CD4-positive, alpha-beta T cell treated with Interleukin-4 for 1 hour (primary cell): ENCODE results near the gene OAT.

Experiments
- DNase-seq, 2 donors: peaks; one replicate each; pipeline ENCODE4 v3.0.0-alpha.2; 2020 to 2022

Gene OAT

GRCh38 chr10:124394583-124394982 is 24.1 kb downstream of the OAT start:
- DNase-seq: no peak

DNA sequence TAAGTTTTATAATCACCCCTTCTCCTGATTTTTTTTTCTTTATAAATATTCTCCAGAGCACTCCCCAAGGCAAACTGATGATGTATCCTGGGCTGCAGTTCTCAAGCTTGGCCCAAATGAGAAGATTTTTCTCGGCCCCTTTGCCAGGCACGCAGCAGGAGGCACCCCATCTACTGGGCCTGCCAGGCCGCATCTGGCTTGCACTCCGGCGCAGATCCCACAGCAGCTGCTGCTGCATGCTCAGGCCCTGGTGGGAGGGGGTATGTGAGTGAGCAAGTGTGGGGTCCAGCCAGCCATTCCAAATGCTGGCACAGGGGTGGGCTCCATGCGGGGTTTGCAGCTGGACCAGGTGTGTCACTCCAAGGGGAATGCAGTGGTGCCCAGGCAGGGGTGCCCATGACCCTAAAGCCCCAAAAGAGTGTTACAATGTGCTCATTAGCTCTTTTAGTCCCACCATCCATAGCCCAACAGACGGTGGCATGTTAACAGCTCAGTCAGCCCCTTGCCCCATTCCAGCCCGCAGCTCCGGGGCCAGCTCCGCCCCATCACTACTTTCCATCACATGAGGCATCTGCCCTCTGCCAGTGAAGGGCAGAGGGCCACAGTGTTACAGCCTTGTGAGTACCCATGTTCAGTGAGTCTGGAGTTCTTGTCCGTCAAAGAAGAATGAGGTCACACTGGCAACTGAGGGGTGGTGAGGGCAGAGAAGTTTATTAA is 25.9 kb downstream of the OAT start:
- no peak for DNase-seq

DNA sequence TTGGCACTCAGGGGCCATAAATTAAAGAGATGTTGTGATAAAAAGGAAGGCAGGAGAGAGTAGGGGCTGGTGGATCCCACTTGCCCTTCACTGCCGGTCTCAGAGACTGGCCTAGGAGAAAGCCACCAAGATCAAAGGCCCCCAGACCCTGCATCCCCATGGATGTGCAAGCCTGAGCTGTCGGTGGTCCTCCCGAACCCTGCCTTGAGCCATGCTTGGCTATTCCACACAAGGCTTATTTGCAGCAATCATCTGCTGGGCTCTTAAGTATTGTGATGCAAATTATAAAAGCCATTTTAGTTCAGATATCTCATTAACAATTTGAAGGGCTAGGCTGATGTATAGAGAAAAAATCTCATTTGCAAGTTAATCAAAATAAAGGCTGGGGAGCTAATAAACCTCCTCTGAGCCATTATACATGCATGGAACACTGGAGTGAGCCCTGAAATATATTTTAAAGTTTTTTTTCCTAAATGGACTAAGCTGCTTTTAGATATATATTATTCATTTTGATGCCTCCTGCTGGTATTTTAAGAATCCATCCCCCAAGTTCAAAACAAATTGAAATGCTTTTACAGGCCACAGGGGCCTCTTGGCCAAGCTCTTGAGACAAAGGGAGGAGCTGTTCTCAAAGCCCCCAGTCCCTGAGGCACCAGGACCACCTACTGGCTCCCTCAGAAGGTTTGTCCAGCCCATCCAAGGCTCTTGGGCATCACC is 28.1 kb downstream of the OAT start:
- DNase-seq: no peak

DNA sequence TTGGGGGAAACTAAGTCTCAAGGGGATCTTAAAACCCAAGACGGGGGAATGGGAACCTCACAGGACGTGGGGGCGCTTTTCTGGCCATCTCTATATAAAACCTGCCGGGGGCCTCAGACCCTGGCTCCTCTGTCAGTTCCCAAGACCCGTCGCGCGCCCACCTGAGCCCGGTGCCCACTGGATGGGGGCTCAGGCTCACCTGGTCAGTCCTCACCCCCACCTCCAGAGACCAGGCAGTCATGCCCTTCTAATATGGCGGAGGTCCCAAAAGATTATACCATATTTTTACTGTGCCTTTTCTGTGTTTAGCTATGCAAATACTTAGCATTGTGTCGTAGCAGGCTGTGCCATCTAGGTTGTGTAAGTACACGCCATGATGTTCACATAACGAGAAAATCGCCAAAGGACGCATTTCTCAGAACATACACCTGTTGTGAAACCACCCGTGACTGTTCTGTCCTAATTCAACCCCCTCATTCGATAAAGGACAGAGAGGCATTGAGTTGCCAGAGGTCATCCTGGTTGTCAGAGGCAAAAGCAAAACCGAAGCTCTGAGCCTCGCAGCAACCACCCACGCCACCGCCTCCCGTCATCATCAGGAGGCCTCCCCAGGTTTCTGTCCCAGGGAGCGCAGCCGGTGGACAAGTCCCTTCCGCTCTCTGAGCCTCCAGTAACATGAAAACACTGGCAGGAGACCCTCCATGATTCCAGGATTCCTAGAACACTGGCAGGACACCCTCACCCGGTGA is 28.9 kb downstream of the OAT start:
- DNase-seq: no peak

- DNase-seq: peak; percentile 91 to 92
Observed at GRCh38 chr10:124388823-124389612, 29.7 kb downstream of the OAT start.

DNA sequence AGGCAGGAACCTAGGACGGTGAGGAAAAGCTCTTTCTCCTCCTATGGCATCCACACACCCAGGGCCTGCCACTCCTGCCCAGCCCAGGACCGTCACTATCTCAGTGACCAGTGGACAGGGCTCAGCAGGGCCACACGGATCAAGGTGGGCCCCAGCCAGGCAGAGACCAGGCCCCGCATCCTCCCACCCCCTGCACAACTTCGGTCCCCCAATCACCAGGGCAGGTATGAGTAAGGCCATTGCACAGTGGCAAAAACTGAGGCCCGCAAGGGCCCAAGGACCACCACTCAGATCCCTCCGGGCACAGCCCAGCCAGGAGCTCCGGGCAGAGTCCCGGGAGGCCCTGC is 30.3 kb downstream of the OAT start:
- no peak for DNase-seq

DNA sequence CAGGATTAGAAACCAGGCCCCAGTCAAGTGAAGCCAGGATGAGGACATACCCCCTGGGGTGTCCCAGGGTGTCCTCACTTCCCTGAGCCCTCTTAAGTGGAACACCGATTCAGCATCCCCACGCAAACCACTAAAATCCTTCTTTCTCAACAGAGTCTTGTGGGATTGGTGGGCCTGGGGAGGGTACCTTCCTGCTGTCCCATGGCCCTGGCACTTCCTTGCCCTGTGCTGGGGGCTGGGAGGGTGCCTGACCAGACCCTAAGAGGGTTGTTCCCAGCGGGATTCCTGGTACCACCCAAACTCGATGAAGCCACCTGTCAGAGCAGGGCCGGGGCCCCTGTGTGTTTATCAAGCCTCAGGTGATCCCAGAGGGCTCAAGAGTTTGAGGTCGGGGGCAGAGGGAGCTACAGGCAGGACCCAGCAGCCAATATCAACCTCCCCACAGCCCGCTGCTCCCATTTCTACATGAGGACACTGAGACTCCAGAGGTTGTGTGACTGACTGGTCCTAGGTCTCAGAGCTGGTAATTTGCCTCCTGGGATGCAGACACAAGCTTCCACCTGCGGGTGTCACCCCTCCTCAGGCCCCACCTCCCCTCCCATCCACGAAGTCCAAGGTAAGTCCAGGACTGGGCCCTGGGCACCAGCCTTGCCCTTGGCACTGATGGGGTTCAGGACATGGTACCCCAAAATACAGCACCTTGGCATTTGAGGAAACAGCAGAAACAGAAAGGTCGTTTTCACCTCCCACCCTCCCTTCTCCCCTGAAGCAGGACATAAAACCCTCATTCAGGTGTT is 31.4 kb downstream of the OAT start:
- no peak for DNase-seq

- DNase-seq: no peak
Observed at GRCh38 chr10:124386186-124387077, 32.3 kb downstream of the OAT start.

GRCh38 chr10:124385627-124386185 is 33.0 kb downstream of the OAT start:
- DNase-seq: no peak

DNA sequence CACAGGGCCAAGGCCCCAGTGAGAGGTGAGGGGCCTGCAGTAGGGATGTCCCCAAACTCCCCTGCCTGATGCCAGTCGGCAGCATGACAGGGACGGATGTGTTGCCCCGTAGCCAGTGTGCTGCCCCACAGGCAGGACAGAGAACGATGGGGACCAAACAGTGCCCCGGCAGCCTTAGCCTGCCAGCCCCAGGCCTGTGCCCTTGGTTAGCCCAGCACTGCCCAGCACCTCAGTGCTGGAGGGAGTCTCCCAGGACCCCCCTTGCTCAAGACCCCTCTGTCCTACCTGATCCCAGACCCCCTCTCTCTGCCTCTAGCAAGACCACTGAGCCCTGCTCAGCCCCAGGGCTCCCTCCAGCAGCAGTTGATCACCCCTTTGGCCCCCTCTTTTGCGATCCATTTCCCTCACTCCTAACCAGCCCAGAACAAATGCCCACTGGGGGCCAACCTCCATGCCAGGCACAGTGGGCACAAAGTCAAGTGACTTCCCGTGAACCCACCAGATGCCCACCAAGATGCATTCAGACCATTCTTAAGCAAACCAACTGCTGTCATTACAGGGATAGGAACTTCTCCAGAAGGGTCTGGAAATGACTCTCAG is 34.0 kb downstream of the OAT start:
- DNase-seq: no peak

GRCh38 chr10:124384172-124384571 is 34.6 kb downstream of the OAT start:
- DNase-seq: no peak

GRCh38 chr10:124383496-124383895 is 35.2 kb downstream of the OAT start:
- no peak for DNase-seq

DNA sequence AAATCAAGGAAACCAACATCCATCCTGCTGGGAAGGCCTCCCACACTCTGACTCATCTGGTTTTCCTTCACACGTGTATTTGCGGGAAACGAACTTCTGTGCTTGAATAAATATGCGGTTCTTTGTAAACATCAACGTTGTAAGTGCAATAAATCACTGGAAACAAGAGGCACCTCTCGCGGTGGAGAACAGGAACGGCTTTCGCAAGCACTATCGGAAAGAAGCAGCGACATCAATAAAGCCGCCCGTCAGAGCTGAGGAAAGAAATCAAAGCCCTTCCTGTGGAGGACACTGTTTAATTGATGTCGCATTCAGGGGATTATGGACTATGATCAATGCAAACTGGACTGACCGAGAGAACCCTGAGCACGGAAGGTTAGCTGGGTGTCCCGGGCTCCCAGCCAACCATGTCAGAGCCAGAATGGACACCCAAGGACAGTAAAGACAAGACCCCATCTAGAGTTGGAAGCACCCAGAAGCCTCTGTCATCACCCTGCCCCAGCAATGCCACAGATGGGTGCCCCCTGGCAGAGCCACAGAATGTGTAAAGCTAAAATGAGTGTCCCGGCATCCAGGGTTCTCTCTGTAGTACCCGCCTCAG is 37.6 kb downstream of the OAT start:
- DNase-seq: no peak

GRCh38 chr10:124380256-124380995 is 38.3 kb downstream of the OAT start:
- no peak for DNase-seq

- DNase-seq: no peak
Observed at GRCh38 chr10:124379609-124380193, 39.0 kb downstream of the OAT start.

DNA sequence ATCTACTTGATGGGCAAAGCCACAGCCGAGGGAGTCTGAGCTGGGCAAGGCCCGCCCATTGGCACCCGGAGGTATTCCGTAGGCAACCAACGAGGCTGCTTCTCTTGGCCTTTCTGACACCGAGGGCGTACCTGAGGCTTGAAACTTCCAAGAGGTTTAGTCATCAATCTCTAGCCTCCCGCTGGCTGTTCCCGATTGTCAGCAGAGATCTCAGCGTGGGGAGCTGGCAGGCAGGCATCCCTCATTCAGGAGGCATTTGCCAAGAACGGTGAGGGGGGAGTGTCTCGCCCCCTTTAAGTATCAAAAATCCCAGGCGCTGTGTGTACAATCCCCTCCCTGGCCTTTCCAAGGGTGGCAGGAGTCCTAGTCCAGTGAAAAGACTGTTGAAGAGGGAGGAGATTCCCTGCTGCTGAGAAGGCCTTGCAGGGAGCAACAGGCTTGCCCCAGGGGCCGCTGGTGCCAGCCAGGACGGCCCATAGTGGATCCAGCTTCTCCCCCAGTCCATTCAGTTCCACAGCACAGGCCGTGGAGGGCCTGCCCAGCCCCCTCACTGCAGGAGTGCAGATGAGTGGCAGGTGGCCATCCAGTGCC is 39.7 kb downstream of the OAT start:
- no peak for DNase-seq

DNA sequence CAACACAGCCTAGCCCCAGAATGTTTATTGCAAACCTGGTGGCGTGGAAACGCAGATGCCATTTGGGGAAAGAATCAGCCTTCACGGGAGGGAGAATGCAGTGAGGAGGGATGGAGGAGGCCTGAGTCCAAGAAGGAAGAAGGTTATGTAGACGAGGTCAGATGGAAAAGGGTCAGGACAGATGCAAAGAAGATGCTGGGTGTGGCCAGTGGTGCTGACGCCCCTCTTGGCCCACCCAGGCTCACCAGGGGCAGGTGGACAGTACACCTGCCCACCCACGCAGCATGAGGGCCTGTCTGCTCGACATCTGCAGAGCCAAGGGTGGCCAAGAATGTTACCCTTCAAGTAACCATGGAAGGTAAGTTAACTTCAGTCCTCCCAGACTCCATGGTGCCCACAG is 40.5 kb downstream of the OAT start:
- no peak for DNase-seq

- no peak for DNase-seq
Observed at GRCh38 chr10:124377101-124377500, 41.6 kb downstream of the OAT start.

DNA sequence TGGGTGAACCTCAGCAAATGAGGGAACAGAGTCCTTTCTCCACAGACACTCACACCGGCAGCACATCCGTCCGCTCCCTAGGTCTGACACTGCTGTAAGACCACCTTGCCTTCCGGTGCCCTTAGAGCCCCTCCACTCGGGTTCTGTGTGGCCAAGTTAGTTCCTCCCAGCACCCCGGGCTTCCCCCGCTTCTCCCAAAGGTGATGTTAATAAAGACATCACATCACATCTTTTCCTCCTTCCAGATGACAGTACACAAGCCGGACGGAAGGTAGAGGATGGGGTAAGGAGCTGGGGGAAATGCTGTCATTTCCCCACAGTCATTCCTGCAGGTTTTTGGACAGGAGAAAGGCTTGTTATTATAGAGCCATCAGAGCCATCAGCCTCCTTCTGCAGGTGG is 42.3 kb downstream of the OAT start:
- no peak for DNase-seq
